ENCODE measurements around the gene HYCC1.

The HYCC1 gene

DNA sequence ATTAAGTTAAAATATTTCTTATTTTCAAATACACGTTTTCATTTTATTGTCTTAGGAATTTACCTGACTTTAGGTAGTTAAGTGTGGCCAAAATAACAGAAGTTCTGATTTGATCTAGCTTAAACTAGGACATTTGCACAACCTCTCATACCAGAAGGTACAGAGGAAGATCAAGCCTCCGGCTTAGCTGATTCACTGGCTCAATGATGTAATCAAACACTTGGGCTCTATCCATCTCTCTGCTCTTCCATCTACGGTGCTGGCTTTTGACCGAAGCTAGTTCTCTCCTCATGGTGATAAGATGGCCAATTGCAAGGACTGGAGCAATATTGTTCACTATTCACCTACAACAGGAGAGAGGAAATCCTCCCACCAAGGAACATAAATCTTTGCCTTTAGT is 12.2 kb upstream of the HYCC1 start:
- Mint-ChIP-seq H3K9me3 (peaks cover 6% of the 10 kb centered on the region), H3K36me3 (ENCODE audit: low read depth) (no peaks in the 10 kb centered on the region), H3K4me1 (ENCODE audit: low read depth) (peaks cover 19% of the 10 kb centered on the region), H3K27me3 (ENCODE audit: low read depth) (peaks cover 33% of the 10 kb centered on the region), H3K27ac (no peak overlapping the region), H3K4me3 (no peak overlapping the region)
- DNase-seq (ENCODE audit: low spot score): no peak

GRCh38 chr7:23024454-23024853 is 10.5 kb upstream of the HYCC1 start:
- peaks cover 31% of the 10 kb centered on the region for H3K4me1 Mint-ChIP-seq (ENCODE audit: low read depth)
- peaks cover 6% of the 10 kb centered on the region for H3K36me3 Mint-ChIP-seq (ENCODE audit: low read depth)
- H3K9me3 Mint-ChIP-seq: peaks cover 9% of the 10 kb centered on the region
- H3K27me3 Mint-ChIP-seq (ENCODE audit: low read depth): peaks cover 29% of the 10 kb centered on the region
- no peak overlapping the region for H3K4me3 Mint-ChIP-seq
- H3K27ac Mint-ChIP-seq: no peak overlapping the region
- DNase-seq (ENCODE audit: low spot score): no peak

DNA sequence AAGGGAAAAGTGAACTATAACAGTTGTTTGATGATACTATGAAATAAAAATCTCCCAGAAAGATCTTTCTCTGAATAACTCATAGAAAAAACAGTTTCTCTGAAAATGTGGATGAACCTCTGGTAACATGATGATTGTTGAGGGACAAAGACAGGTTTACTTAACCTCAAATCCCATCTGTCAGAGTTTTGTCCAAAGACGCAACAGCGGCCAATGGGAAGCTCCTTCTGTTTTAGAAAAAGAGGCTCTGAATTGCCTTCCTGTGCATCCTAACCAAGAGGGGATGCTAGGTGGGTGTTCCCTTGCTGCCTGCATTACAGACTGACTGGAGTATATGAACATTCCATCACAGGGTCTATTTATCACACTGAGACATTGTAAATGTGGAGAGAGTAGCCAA is 8.9 kb upstream of the HYCC1 start:
- Mint-ChIP-seq H3K27ac (peak overlapping the region; percentile 21), H3K27me3 (ENCODE audit: low read depth) (peaks cover 20% of the 10 kb centered on the region), H3K9me3 (peaks cover 9% of the 10 kb centered on the region), H3K4me1 (ENCODE audit: low read depth) (peaks cover 38% of the 10 kb centered on the region), H3K36me3 (ENCODE audit: low read depth) (peaks cover 6% of the 10 kb centered on the region), H3K4me3 (no peak overlapping the region)
- no peak for DNase-seq (ENCODE audit: low spot score)

DNA sequence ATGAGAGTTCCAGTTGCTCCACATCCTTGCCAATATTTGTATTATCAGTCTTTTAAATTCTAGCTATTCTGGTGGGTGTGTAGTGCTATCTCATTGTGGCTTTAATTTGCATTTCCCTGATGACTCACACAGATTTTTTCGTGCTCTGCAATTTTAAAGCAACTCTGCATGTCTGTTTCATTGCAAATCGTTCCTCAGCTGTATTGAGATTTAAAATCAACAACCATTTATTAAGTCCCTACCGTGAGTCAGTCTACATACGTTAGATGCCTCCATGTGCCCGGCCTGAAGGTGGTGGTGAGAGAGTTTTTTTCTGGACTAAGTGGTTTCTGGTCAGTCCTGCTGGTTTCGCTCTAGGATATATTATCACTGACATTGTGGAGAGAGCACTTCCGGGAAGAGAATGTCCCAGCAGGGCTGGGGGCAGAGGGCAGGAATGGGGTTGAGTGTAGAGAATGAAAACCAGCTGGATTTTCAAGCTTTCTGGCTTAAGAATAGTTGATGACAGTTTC is 8.4 kb upstream of the HYCC1 start:
- Mint-ChIP-seq H3K9me3 (peaks cover 9% of the 10 kb centered on the region), H3K36me3 (ENCODE audit: low read depth) (peaks cover 7% of the 10 kb centered on the region), H3K27ac (peak overlapping the region; percentile 21), H3K27me3 (ENCODE audit: low read depth) (peaks cover 17% of the 10 kb centered on the region), H3K4me1 (ENCODE audit: low read depth) (peaks cover 43% of the 10 kb centered on the region), H3K4me3 (no peak overlapping the region)
- DNase-seq (ENCODE audit: low spot score): no peak

GRCh38 chr7:23021596-23021995 is 7.7 kb upstream of the HYCC1 start:
- H3K9me3 Mint-ChIP-seq: peaks cover 9% of the 10 kb centered on the region
- peak overlapping the region; percentile 86 for H3K27ac Mint-ChIP-seq
- peaks cover 11% of the 10 kb centered on the region for H3K27me3 Mint-ChIP-seq (ENCODE audit: low read depth)
- peaks cover 7% of the 10 kb centered on the region for H3K36me3 Mint-ChIP-seq (ENCODE audit: low read depth)
- H3K4me3 Mint-ChIP-seq: no peak overlapping the region
- no peak for DNase-seq (ENCODE audit: low spot score)
- peaks cover 47% of the 10 kb centered on the region for H3K4me1 Mint-ChIP-seq (ENCODE audit: low read depth)

- peak; percentile 42 for DNase-seq (ENCODE audit: low spot score)
- H3K27ac Mint-ChIP-seq: peak overlapping the region; percentile 86
- peaks cover 5% of the 10 kb centered on the region for H3K27me3 Mint-ChIP-seq (ENCODE audit: low read depth)
- H3K4me1 Mint-ChIP-seq (ENCODE audit: low read depth): peaks cover 50% of the 10 kb centered on the region
- peaks cover 7% of the 10 kb centered on the region for H3K36me3 Mint-ChIP-seq (ENCODE audit: low read depth)
- H3K4me3 Mint-ChIP-seq: peak overlapping the region; percentile 66
- H3K9me3 Mint-ChIP-seq: peaks cover 13% of the 10 kb centered on the region
Measured at GRCh38 chr7:23020742-23021401, 6.9 kb upstream of the HYCC1 start.

DNA sequence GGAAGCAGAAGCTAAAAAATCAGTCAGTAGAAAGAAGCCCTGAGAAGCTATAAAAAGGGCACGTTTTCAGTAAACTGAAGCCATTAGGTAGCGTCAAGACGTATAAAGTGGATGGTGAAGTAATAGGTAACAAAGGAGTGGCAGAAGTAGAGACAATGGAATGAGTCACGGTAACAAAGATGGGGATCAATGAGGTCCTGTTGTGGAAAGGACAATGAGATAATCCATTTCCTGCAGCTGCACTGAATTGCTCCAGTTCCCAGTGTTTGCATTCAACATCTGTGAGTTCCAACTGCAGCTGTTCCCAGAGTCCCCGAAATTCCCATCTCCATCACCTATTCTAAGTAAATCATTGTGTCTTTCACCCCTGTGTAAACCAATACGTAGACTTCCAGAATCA is 4.8 kb upstream of the HYCC1 start:
- no peak for DNase-seq (ENCODE audit: low spot score)
- Mint-ChIP-seq H3K4me3 (no peak overlapping the region), H3K36me3 (ENCODE audit: low read depth) (peaks cover 13% of the 10 kb centered on the region), H3K9me3 (peaks cover 18% of the 10 kb centered on the region), H3K27ac (no peak overlapping the region), H3K27me3 (ENCODE audit: low read depth) (no peaks in the 10 kb centered on the region), H3K4me1 (ENCODE audit: low read depth) (peaks cover 62% of the 10 kb centered on the region)

GRCh38 chr7:23017309-23017708 is 3.4 kb upstream of the HYCC1 start:
- Mint-ChIP-seq H3K9me3 (peaks cover 15% of the 10 kb centered on the region), H3K4me1 (ENCODE audit: low read depth) (peaks cover 58% of the 10 kb centered on the region), H3K27ac (peak overlapping the region; percentile 43), H3K27me3 (ENCODE audit: low read depth) (no peaks in the 10 kb centered on the region), H3K4me3 (peak overlapping the region; percentile 20), H3K36me3 (ENCODE audit: low read depth) (peaks cover 13% of the 10 kb centered on the region)
- no peak for DNase-seq (ENCODE audit: low spot score)

DNA sequence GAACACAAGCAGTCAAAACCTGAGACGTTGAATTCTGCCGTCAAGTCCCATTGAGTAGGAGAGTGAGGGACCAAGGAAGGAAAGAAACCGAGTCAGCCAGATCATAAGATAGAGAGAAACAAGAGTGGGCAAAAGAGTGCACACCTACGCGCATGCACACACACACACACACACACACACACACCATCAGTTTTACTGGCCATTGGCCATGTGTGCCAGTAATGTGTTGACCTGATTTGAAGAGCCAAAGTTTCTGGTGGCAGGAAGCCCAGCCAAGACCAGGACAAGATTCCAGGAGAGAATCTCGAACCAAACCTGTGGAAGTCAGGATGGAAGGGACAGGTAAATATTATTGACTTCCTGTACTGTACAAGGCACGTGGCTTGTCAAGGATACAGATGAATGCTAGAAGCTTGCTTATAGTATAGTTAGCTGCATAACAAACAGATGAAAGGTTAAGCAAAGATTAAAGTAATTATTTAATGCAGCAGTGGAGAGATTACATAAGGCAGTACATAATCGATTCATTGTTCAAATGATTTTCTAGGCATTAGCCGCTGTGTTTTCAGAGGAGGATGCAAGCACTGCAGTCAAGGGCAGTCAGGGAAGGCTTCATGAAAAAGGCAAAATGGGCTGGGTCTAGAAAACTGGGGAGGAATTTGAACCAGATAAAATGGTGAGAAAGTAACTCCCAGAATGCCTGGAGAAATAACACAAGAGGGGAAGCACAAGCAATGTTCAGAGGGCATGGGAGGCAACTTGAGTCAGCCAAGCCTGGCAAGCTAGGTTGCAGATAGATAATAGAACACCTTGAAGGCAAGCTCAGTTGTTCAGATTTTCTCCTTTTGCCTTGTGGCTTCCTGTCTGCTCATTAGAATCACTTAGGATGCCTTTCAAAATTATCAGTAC is 2.7 kb upstream of the HYCC1 start:
- H3K9me3 Mint-ChIP-seq: peaks cover 14% of the 10 kb centered on the region
- H3K4me1 Mint-ChIP-seq (ENCODE audit: low read depth): peaks cover 52% of the 10 kb centered on the region
- H3K27ac Mint-ChIP-seq: peak overlapping the region; percentile 56
- DNase-seq (ENCODE audit: low spot score): no peak
- H3K4me3 Mint-ChIP-seq: peak overlapping the region; percentile 20
- H3K27me3 Mint-ChIP-seq (ENCODE audit: low read depth): no peaks in the 10 kb centered on the region
- peaks cover 13% of the 10 kb centered on the region for H3K36me3 Mint-ChIP-seq (ENCODE audit: low read depth)

- Mint-ChIP-seq H3K4me3 (peak overlapping the region; percentile 97), H3K27ac (peak overlapping the region; percentile 94), H3K27me3 (ENCODE audit: low read depth) (no peaks in the 10 kb centered on the region), H3K36me3 (ENCODE audit: low read depth) (peaks cover 7% of the 10 kb centered on the region), H3K4me1 (ENCODE audit: low read depth) (peaks cover 37% of the 10 kb centered on the region), H3K9me3 (peaks cover 9% of the 10 kb centered on the region)
- DNase-seq (ENCODE audit: low spot score): no peak
Measured at GRCh38 chr7:23014681-23015080, 751 bp upstream of the HYCC1 start.

DNA sequence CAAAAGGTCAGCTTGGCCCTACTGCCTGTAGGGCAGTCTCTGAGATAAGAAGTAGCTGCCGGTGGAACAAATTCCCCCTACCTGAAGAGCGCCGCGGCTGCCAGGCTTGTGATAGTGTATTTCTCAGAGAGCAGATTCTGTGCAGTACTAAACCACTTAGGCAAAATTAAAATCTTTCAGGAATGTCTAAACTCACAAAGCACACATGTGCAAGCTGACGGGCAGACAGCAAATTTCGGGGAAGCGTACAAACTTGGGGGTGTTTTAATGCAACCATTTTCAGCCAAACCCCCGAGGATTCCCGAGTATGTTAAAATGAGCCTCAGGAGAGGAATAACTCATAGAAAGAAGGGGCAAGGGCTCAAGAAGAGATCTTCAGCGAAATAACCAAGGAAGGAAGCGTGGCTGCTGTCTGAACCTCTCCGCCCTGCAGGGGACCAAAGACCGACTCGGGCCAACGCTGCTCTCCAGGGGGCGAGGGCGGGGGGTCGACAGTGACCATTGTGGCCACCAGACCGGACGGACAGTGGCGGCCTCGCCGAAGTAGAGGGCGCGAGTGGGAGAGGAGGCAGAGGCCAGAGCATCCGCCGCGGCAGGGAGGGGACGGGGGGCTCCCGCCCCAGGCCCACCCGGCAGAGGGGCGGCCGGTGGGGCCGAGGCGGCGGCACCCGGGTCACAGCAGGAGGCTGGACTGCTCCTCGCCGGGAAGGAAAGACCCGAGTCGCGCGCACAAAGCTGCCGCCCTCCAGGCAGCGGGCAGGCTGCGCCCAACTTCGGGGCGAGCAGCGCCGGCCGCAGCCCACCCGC is 819 bp downstream of the HYCC1 start:
- H3K4me3 Mint-ChIP-seq: no peak overlapping the region
- no peak for DNase-seq (ENCODE audit: low spot score)
- peaks cover 9% of the 10 kb centered on the region for H3K9me3 Mint-ChIP-seq
- H3K36me3 Mint-ChIP-seq (ENCODE audit: low read depth): peaks cover 7% of the 10 kb centered on the region
- peaks cover 34% of the 10 kb centered on the region for H3K4me1 Mint-ChIP-seq (ENCODE audit: low read depth)
- no peaks in the 10 kb centered on the region for H3K27me3 Mint-ChIP-seq (ENCODE audit: low read depth)
- no peak overlapping the region for H3K27ac Mint-ChIP-seq

GRCh38 chr7:23012186-23012585 is 1.7 kb downstream of the HYCC1 start:
- H3K27me3 Mint-ChIP-seq (ENCODE audit: low read depth): no peaks in the 10 kb centered on the region
- DNase-seq (ENCODE audit: low spot score): no peak
- H3K36me3 Mint-ChIP-seq (ENCODE audit: low read depth): peaks cover 5% of the 10 kb centered on the region
- H3K4me3 Mint-ChIP-seq: no peak overlapping the region
- H3K27ac Mint-ChIP-seq: no peak overlapping the region
- peaks cover 28% of the 10 kb centered on the region for H3K4me1 Mint-ChIP-seq (ENCODE audit: low read depth)
- peaks cover 9% of the 10 kb centered on the region for H3K9me3 Mint-ChIP-seq

DNA sequence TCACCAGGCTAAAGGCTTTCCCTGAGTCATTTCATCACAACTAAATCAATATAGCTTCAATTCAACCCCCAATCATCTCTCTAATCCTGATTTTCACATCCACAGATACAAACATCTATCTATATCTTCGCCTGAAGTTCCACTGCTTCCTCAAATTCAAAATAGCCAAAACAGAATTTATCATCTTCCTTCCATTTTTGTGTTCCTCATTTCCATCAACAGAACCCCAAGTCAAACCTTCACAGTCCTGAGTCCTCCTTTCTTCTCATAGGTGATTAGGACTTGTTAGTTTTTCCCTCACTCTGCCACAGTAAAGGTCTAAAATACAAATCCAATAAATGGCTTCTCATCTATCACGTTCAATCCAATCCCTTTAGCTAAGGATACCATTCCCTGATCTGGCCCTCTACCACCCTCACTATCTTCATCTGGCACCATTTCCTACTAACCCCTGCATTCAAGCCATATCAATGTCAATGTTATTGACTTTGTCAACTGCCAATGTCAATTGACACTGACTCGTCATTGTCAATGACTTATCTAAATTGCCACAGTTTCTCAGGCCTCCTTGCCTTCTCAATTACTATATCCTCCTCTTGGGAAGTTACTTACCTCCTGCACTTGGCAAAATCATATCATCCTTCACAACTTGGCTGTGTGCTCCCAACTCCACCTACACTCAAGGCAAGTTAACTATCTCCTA is 2.6 kb downstream of the HYCC1 start:
- Mint-ChIP-seq H3K36me3 (ENCODE audit: low read depth) (peaks cover 10% of the 10 kb centered on the region), H3K27ac (no peak overlapping the region), H3K4me3 (no peak overlapping the region), H3K27me3 (ENCODE audit: low read depth) (no peaks in the 10 kb centered on the region), H3K9me3 (peaks cover 9% of the 10 kb centered on the region), H3K4me1 (ENCODE audit: low read depth) (peaks cover 24% of the 10 kb centered on the region)
- DNase-seq (ENCODE audit: low spot score): no peak

All from T-helper 2 cell treated with Interferon-gamma antibody and Interleukin-4, amounts not matched to agents 5 μg/mL and 100 μg/mL, for 36 hours (primary cell).